Measurements from ENCODE around the gene RPA1.

GRCh38 chr17:1933875-1934715 is 104.3 kb downstream of the RPA1 start:
- TF ChIP-seq CTCF (IDR thresholded peaks at IDR 0.05): no peak
- no peak for TF ChIP-seq POLR2A (IDR thresholded peaks at IDR 0.05)

All from uterus (tissue), 2 donors.